ENCODE measurements around the gene ANKRD33B. TPM values are rescaled to one million over a fixed set of nuclear protein-coding genes. Genes with fewer than 3 reads are reported as not detected.

The ANKRD33B gene
- total RNA-seq, 1 experiment from 2014 or later = 10.9 TPM

GRCh38 chr5:10567121-10567591 is 3.3 kb downstream of the ANKRD33B start:
- Histone ChIP-seq H3K4me1 (ENCODE audit: control insufficient read depth in 1 of 2, insufficient read depth in 2 of 2, low read length in 2 of 2) (peaks cover 25 to 56% of the 10 kb centered on the region in 2 experiments), H3K4me3 (replicated peaks in 1 of 2; ENCODE audit: low read depth in 1 of 2, low read length in 2 of 2) (no peak overlapping the region), H3K4me2 (ENCODE audit: low read length) (no peak overlapping the region; the same call in 1 of the 2 replicates), H3K9ac (ENCODE audit: low read length) (no peak overlapping the region), H3K36me3 (ENCODE audit: control insufficient read depth in 1 of 2, insufficient read depth in 2 of 2, low read length in 2 of 2) (no peaks in the 10 kb centered on the region), H3K9me2 (ENCODE audit: insufficient read depth) (no peaks in the 10 kb centered on the region), H3K27ac (ENCODE audit: low read depth, low read length) (no peak overlapping the region), H3K9me3 (ENCODE audit: control insufficient read depth in 1 of 2, insufficient read depth in 1 of 2, low read depth in 1 of 2, low read length in 2 of 2) (no peaks in the 10 kb centered on the region), H2AFZ (ENCODE audit: low read depth, low read length, poor library complexity, severe bottlenecking) (no peak overlapping the region), H3K27me3 (ENCODE audit: insufficient read depth, low read length) (no peaks in the 10 kb centered on the region), H4K20me1 (ENCODE audit: insufficient read depth) (no peaks in the 10 kb centered on the region), H3K79me2 (ENCODE audit: insufficient read depth, low read length) (peaks cover 76% of the 10 kb centered on the region)
- ATAC-seq = no peak
- POLR2A ChIA-PET = interaction anchor here (0.6 kb wide), 1 partner anchor 210 kb away, joined by 3 read pairs; no protein-coding TSS in a partner anchor
- no peak for DNase-seq (ENCODE audit: low read depth, low spot score)
- RAD21 ChIA-PET (ENCODE audit: low non-redundant PET in 1 of 2, low total read pairs in 2 of 2, uncharacterized antibody in 2 of 2, unreplicated experiment in 2 of 2) = no interaction called here
- intact Hi-C loops (cut with micrococcal nuclease) = no loop called here
- no TSS peak for BruUV-seq (replicated peaks)
- no peak for TF ChIP-seq CBX3 (IDR thresholded peaks at IDR 0.05; ENCODE audit: low read depth)
- TF ChIP-seq, protein P1, sequence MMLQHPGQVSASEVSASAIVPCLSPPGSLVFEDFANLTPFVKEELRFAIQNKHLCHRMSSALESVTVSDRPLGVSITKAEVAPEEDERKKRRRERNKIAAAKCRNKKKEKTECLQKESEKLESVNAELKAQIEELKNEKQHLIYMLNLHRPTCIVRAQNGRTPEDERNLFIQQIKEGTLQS (IDR thresholded peaks at IDR 0.05) = no peak
- TF ChIP-seq FOSL1 (IDR thresholded peaks at IDR 0.05; ENCODE audit: low read depth) = no peak
- TF ChIP-seq ELF1 (IDR thresholded peaks at IDR 0.05; ENCODE audit: borderline replicate concordance, low read depth) = no peak
- TF ChIP-seq ZFX (IDR thresholded peaks at IDR 0.05) = no peak
- no peak for TF ChIP-seq TCF7L2 (IDR thresholded peaks at IDR 0.05; ENCODE audit: borderline replicate concordance, extremely low read depth, insufficient read depth, insufficient read length)
- no peak for TF ChIP-seq SIN3A (IDR thresholded peaks at IDR 0.05; ENCODE audit: low read depth)
- TF ChIP-seq SRF (IDR thresholded peaks at IDR 0.05; ENCODE audit: low read depth) = no peak
- TF ChIP-seq POLR2A (IDR thresholded peaks at IDR 0.05; ENCODE audit: borderline replicate concordance, extremely low read depth, insufficient read depth, insufficient read length) = no peak
- TF ChIP-seq, protein P2, sequence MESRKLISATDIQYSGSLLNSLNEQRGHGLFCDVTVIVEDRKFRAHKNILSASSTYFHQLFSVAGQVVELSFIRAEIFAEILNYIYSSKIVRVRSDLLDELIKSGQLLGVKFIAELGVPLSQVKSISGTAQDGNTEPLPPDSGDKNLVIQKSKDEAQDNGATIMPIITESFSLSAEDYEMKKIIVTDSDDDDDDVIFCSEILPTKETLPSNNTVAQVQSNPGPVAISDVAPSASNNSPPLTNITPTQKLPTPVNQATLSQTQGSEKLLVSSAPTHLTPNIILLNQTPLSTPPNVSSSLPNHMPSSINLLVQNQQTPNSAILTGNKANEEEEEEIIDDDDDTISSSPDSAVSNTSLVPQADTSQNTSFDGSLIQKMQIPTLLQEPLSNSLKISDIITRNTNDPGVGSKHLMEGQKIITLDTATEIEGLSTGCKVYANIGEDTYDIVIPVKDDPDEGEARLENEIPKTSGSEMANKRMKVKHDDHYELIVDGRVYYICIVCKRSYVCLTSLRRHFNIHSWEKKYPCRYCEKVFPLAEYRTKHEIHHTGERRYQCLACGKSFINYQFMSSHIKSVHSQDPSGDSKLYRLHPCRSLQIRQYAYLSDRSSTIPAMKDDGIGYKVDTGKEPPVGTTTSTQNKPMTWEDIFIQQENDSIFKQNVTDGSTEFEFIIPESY (IDR thresholded peaks at IDR 0.05; ENCODE audit: extremely low read depth, insufficient replicate concordance, low read length) = no peak
- TF ChIP-seq, protein P3, sequence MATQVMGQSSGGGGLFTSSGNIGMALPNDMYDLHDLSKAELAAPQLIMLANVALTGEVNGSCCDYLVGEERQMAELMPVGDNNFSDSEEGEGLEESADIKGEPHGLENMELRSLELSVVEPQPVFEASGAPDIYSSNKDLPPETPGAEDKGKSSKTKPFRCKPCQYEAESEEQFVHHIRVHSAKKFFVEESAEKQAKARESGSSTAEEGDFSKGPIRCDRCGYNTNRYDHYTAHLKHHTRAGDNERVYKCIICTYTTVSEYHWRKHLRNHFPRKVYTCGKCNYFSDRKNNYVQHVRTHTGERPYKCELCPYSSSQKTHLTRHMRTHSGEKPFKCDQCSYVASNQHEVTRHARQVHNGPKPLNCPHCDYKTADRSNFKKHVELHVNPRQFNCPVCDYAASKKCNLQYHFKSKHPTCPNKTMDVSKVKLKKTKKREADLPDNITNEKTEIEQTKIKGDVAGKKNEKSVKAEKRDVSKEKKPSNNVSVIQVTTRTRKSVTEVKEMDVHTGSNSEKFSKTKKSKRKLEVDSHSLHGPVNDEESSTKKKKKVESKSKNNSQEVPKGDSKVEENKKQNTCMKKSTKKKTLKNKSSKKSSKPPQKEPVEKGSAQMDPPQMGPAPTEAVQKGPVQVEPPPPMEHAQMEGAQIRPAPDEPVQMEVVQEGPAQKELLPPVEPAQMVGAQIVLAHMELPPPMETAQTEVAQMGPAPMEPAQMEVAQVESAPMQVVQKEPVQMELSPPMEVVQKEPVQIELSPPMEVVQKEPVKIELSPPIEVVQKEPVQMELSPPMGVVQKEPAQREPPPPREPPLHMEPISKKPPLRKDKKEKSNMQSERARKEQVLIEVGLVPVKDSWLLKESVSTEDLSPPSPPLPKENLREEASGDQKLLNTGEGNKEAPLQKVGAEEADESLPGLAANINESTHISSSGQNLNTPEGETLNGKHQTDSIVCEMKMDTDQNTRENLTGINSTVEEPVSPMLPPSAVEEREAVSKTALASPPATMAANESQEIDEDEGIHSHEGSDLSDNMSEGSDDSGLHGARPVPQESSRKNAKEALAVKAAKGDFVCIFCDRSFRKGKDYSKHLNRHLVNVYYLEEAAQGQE (IDR thresholded peaks at IDR 0.05; ENCODE audit: low read depth) = no peak
- no peak for TF ChIP-seq CTCF (IDR thresholded peaks at IDR 0.05 in 2 of 3, conservative IDR thresholded peaks at IDR 0.05 in 1 of 3; ENCODE audit: borderline replicate concordance in 1 of 3, insufficient read depth in 1 of 3, low read depth in 2 of 3, low read length in 2 of 3)
- TF ChIP-seq, protein P4, sequence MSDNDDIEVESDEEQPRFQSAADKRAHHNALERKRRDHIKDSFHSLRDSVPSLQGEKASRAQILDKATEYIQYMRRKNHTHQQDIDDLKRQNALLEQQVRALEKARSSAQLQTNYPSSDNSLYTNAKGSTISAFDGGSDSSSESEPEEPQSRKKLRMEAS (IDR thresholded peaks at IDR 0.05) = no peak
- TF ChIP-seq RAD21 (IDR thresholded peaks at IDR 0.05; ENCODE audit: low read depth) = no peak
- no peak for TF ChIP-seq CEBPB (IDR thresholded peaks at IDR 0.05; ENCODE audit: low read depth)
- no peak for TF ChIP-seq POLR2AphosphoS5 (IDR thresholded peaks at IDR 0.05; ENCODE audit: low read depth, low read length)
- no peak for TF ChIP-seq YY1 (IDR thresholded peaks at IDR 0.05; ENCODE audit: extremely low read depth, insufficient replicate concordance, low read depth, low read length)
- CTCF ChIA-PET = no interaction called here

Data from HCT116 (cell line).